Body of pancreas (tissue), 4 donors: ENCODE data around the gene GSK3B. TPM values are rescaled to one million over a fixed set of nuclear protein-coding genes. Genes with fewer than 3 reads are reported as not detected.

Experiments
- ATAC-seq: fragments of 150-250 bp; one replicate; pipeline ENCODE4 v1.9.1; 2016
- DNase-seq, 4 donors: peaks; one replicate each; pipeline ENCODE4 v3.0.0-alpha.2; 2019
- H3K27ac ChIP-seq, 4 donors: fragments of 200-600 bp; sonication (generic); 1 replicate in 3 of 4; 2 replicates in 1 of 4; pipeline versions ENCODE4 v1.5.1 to v1.6.1; 2016 to 2019; ENCODE audit warnings: mild to moderate bottlenecking in 1 of 4, mixed read lengths in 1 of 4, moderate library complexity in 1 of 4
- H3K27me3 ChIP-seq, 2 donors: fragments of 200-600 bp; sonication (generic); one replicate each; pipeline ENCODE4 v1.6.0; 2016; ENCODE audit warnings: mild to moderate bottlenecking in 1 of 2
- H3K36me3 ChIP-seq, 2 donors: fragments of 200-600 bp; sonication (generic); replicated peaks in 1 of 2; 2 replicates each; pipeline ENCODE4 v1.5.1; 2016; ENCODE audit warnings: low read depth in 2 of 2; ENCODE audit not compliant: insufficient read depth in 1 of 2
- H3K4me1 ChIP-seq: fragments of 200-600 bp; sonication (generic); one replicate; pipeline ENCODE4 v1.6.0; 2016
- H3K4me3 ChIP-seq, 2 donors: fragments of 200-600 bp; sonication (generic); 1 replicate in 1 of 2; 2 replicates in 1 of 2; pipeline ENCODE4 v1.5.1; 2016 to 2019
- H3K9me3 ChIP-seq, 3 donors: fragments of 200-600 bp; sonication (generic); 1 replicate in 2 of 3; 2 replicates in 1 of 3; pipeline ENCODE4 v1.5.1; 2016
- POLR2A ChIP-seq, 3 donors: fragments of 450-650 bp; IDR thresholded peaks; one replicate each; pipeline ENCODE4 v1.6.1; 2016; ENCODE audit warnings: antibody characterized with exemption in 3 of 3, mild to moderate bottlenecking in 2 of 3
- WGBS, 2 donors: methylation state at CpG; one replicate each; pipeline ENCODE4 v1.1.5; 2017; 5-methylcytosine and 5-hydroxymethylcytosine counted together
- intact Hi-C: fragments of 100-400 bp; cut with DNase I; formaldehyde crosslinking; loops from one replicate; pipeline ENCODE4 v1.15.1; 2023
- total RNA-seq, 2 donors: library from RNA; depleted of rRNA; stranded (reverse); fragments of >200 nt; gene quantifications; one replicate each; pipeline ENCODE4 v1.1.0, GENCODE V29; 2016
- TF ChIP-seq, protein P1 (sequence below), 7 experiments: fragments of 450-650 bp in 4 of 7; fragments of 200-600 bp in 3 of 7; sonication (generic) in 3 of 7; IDR thresholded peaks; one replicate each; pipeline ENCODE4 v1.5.1; 2016 to 2019; ENCODE audit warnings: antibody characterized with exemption in 7 of 7

Gene GSK3B
- total RNA-seq, 2 donors from 2014 or later = 15.0 to 18.8 TPM

DNA sequence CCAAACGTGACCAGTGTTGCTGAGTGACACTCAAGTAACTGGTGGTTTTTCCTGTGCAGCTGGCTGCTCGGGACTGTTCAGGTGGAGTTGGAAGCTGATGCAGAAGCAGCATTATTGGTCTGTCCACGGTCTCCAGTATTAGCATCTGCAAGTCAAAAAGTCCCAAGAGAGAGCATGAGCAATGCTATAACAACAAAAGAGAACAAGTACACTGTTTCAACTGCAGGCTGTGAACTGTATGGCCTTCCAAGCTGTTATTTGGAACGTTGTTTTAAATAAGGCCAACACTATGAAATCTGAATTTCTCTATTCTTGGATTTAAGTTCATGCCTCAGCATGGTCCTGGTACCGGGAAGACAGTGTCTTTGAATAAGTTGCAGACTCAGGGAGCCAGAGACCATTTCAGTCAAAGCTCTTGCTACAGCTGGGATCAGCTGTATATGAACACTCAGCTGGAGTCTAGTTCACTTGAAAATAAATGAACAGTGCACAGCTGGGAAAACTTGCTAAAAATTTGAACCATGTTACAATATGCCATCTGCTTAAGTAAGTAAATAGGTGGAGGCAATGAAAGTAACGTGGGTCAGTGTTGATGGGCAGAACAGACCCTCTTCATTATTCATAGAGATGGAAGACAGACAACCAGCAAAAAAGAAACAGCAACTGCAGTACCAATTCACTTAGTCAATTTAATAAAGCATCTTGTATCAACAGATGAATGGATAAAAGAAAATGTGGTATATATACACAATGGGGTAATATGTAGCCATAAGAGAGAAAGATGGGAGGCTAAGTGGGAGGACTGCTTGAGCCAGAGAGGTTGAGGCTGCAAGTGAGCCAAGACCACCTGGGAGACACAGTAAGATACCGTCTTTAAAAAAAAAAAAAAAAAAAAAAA, 267.3 kb downstream of the GSK3B start:
- H3K36me3 ChIP-seq = no peaks in the 10 kb centered on the region
- intact Hi-C loops = no loop called here
- DNase-seq (no peak), ATAC-seq (no peak)
- TF ChIP-seq, protein P1, sequence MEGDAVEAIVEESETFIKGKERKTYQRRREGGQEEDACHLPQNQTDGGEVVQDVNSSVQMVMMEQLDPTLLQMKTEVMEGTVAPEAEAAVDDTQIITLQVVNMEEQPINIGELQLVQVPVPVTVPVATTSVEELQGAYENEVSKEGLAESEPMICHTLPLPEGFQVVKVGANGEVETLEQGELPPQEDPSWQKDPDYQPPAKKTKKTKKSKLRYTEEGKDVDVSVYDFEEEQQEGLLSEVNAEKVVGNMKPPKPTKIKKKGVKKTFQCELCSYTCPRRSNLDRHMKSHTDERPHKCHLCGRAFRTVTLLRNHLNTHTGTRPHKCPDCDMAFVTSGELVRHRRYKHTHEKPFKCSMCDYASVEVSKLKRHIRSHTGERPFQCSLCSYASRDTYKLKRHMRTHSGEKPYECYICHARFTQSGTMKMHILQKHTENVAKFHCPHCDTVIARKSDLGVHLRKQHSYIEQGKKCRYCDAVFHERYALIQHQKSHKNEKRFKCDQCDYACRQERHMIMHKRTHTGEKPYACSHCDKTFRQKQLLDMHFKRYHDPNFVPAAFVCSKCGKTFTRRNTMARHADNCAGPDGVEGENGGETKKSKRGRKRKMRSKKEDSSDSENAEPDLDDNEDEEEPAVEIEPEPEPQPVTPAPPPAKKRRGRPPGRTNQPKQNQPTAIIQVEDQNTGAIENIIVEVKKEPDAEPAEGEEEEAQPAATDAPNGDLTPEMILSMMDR (IDR thresholded peaks at IDR 0.05) = no peak
- TF ChIP-seq POLR2A (IDR thresholded peaks at IDR 0.05) = no peak
- no peak overlapping the region for H3K4me3 ChIP-seq
- WGBS, 2 donors = 88 to 93% methylated on average over 7 of the region's 7 CpGs
- H3K9me3 ChIP-seq = no peaks in the 10 kb centered on the region
- no peaks in the 10 kb centered on the region for H3K4me1 ChIP-seq
- H3K27ac ChIP-seq = no peak overlapping the region
- no peaks in the 10 kb centered on the region for H3K27me3 ChIP-seq

GRCh38 chr3:119825820-119826219, 268.4 kb downstream of the GSK3B start:
- ATAC-seq (no peak), DNase-seq (no peak)
- WGBS, 2 donors = 87 to 100% methylated on average over 1 of the region's 1 CpG
- no peak overlapping the region for H3K27ac ChIP-seq
- no peaks in the 10 kb centered on the region for H3K4me1 ChIP-seq
- no peaks in the 10 kb centered on the region for H3K9me3 ChIP-seq
- H3K4me3 ChIP-seq = no peak overlapping the region
- intact Hi-C loops = no loop called here
- H3K36me3 ChIP-seq = no peaks in the 10 kb centered on the region
- TF ChIP-seq POLR2A (IDR thresholded peaks at IDR 0.05) = no peak
- TF ChIP-seq, protein P1 (IDR thresholded peaks at IDR 0.05) = no peak
- H3K27me3 ChIP-seq = no peaks in the 10 kb centered on the region

DNA sequence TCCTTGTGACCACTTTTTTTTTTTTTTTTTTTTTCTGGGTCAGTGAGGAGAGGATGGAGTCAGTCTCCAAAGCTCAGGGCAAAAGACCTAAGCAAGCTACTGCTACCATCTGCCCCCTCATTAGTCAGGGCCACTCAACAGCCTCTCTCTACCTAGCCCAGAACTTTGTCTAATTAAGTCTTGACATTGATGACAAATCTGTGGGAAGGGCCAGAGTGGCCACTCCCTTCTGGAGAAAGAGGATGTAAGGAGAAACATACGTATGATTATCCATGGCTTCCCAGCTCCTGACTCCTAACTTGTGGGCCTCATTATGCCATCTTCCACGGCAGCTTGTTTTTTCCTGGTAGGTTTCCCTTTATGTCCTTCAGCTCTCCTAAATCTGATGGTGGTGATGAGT, 274.4 kb downstream of the GSK3B start:
- WGBS, 2 donors = 47 to 80% methylated on average over 2 of the region's 2 CpGs
- Histone ChIP-seq H3K27me3 (no peaks in the 10 kb centered on the region), H3K9me3 (no peaks in the 10 kb centered on the region), H3K4me3 (no peak overlapping the region), H3K36me3 (no peaks in the 10 kb centered on the region), H3K27ac (no peak overlapping the region), H3K4me1 (no peaks in the 10 kb centered on the region)
- ATAC-seq (no peak), DNase-seq (no peak)
- no peak for TF ChIP-seq POLR2A (IDR thresholded peaks at IDR 0.05)
- TF ChIP-seq, protein P1 (IDR thresholded peaks at IDR 0.05) = no peak
- intact Hi-C loops = no loop called here

GRCh38 chr3:119818937-119819336, 275.3 kb downstream of the GSK3B start:
- no peak overlapping the region for H3K4me3 ChIP-seq
- H3K27ac ChIP-seq = no peak overlapping the region
- DNase-seq = no peak
- 87 to 94% methylated on average over 2 of the region's 2 CpGs for WGBS, 2 donors
- no peaks in the 10 kb centered on the region for H3K9me3 ChIP-seq
- no peak for TF ChIP-seq POLR2A (IDR thresholded peaks at IDR 0.05)
- TF ChIP-seq, protein P1 (IDR thresholded peaks at IDR 0.05) = no peak
- ATAC-seq = no peak
- H3K27me3 ChIP-seq = no peaks in the 10 kb centered on the region
- H3K4me1 ChIP-seq = no peaks in the 10 kb centered on the region
- H3K36me3 ChIP-seq = no peaks in the 10 kb centered on the region
- intact Hi-C loops = no loop called here
